Stomach (tissue), 4 donors: ENCODE measurements around the gene TBX6.

Experiments used
- POLR2AphosphoS5 ChIP-seq, 3 donors: sonication (generic); formaldehyde crosslinking; IDR thresholded peaks; one replicate each; pipeline ENCODE4 v1.6.1; 2016; ENCODE audit warnings: antibody characterized with exemption in 3 of 3
- TF ChIP-seq, protein P1 (sequence below), 7 experiments: fragments of 450-650 bp in 4 of 7; fragments of 200-600 bp in 3 of 7; sonication (generic) in 3 of 7; IDR thresholded peaks; one replicate each; pipeline ENCODE4 v1.5.1; 2016 to 2019; ENCODE audit warnings: antibody characterized with exemption in 7 of 7, control low read depth in 2 of 7, mild to moderate bottlenecking in 1 of 7

DNA sequence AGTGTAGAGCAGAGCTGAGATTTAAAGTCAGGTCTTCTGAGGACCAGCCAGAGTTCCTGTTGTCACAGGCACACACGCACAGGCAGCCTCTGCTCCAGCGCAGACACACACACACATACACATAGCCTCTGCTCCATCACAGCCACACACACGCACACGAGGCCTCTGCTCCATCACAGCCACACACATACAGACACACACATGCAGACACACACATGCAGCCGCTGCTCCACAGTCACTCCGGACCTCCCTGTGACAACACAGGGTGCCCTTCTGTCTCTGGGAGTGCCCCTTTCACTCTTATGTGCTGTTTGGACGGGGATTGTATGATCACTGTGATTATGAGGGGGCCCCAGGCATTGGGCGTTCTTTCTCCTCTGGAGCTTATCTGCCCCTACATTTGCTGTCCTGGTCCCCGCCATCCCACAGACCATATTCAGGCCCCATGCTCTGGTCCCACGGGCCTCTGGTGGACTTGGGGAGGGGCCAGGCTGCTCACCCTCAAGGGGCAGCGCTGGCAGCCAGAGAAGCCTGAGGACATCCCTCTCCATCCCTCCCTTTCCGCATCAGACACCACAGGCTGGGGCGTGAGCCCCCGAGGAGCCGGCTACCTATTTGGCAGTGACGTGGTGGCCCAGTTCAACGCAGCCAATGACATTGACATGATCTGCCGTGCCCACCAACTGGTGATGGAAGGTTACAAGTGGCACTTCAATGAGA is 7.5 kb downstream of the TBX6 start:
- no peak for TF ChIP-seq POLR2AphosphoS5 (IDR thresholded peaks at IDR 0.05)
- TF ChIP-seq, protein P1, sequence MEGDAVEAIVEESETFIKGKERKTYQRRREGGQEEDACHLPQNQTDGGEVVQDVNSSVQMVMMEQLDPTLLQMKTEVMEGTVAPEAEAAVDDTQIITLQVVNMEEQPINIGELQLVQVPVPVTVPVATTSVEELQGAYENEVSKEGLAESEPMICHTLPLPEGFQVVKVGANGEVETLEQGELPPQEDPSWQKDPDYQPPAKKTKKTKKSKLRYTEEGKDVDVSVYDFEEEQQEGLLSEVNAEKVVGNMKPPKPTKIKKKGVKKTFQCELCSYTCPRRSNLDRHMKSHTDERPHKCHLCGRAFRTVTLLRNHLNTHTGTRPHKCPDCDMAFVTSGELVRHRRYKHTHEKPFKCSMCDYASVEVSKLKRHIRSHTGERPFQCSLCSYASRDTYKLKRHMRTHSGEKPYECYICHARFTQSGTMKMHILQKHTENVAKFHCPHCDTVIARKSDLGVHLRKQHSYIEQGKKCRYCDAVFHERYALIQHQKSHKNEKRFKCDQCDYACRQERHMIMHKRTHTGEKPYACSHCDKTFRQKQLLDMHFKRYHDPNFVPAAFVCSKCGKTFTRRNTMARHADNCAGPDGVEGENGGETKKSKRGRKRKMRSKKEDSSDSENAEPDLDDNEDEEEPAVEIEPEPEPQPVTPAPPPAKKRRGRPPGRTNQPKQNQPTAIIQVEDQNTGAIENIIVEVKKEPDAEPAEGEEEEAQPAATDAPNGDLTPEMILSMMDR (IDR thresholded peaks at IDR 0.05), result no peak
